GM19239 (cell line): ENCODE data around the gene YOD1.

Experiments used
- DNase-seq: peaks from one replicate; pipeline ENCODE4 v3.0.0; 2011; ENCODE audit warnings: low spot score; ENCODE audit not compliant: insufficient read length
- FAIRE-seq: peaks from 2 replicates; lab custom pipeline; 2011; peaks lifted over from hg19 to GRCh38; lab: Jason Lieb, UNC

YOD1 gene

GRCh38 chr1:207029701-207030521 lies 21.1 kb downstream of the YOD1 start:
- no peak for FAIRE-seq
- DNase-seq = no peak

GRCh38 chr1:207028884-207029650 lies 21.9 kb downstream of the YOD1 start:
- FAIRE-seq (no peak), DNase-seq (no peak)

DNA sequence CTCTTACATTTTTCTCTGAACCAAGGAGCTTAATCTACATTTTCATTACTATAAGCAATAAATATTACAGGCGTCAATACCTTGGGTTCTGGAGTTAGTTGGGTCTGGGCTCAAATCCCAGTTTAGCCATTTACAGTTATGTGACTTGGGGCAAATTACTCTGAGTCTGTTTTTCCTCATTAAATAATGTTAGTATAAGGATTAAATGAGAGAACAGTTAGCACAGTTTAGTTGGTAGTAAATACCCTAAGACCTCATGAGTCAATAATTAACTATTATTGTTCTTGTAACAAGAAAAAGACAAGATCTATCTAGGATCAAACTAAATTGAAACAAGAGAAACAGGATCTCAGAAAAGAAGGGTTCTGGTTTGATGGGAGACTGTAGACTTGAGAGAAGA lies 23.1 kb downstream of the YOD1 start:
- no peak for DNase-seq

GRCh38 chr1:207027206-207027777 lies 23.7 kb downstream of the YOD1 start:
- DNase-seq = no peak
- no peak for FAIRE-seq

More for the DNA sequence above, 23.1 kb downstream of the YOD1 start:
- no peak for FAIRE-seq

DNA sequence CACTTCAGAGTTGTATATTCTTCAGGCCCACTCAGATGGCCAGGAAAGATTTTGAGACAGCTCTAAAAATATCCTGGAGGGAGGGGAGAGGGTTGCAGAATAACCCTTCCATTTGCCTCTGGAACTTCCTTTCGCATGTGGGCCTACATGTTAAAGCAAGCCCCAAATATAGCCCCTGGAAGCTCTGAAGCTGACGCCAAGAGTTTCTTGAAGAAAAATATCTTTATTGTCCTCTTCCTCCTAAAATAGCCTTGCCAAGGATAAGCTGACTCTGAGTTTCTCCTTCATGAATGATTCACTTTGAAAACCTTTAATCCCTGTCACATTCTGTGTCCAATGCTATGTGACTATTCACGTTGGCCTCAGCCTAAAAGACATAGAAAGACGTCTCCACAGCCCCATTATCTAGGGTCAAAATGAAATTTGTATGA lies 24.9 kb downstream of the YOD1 start:
- FAIRE-seq = no peak
- no peak for DNase-seq

DNA sequence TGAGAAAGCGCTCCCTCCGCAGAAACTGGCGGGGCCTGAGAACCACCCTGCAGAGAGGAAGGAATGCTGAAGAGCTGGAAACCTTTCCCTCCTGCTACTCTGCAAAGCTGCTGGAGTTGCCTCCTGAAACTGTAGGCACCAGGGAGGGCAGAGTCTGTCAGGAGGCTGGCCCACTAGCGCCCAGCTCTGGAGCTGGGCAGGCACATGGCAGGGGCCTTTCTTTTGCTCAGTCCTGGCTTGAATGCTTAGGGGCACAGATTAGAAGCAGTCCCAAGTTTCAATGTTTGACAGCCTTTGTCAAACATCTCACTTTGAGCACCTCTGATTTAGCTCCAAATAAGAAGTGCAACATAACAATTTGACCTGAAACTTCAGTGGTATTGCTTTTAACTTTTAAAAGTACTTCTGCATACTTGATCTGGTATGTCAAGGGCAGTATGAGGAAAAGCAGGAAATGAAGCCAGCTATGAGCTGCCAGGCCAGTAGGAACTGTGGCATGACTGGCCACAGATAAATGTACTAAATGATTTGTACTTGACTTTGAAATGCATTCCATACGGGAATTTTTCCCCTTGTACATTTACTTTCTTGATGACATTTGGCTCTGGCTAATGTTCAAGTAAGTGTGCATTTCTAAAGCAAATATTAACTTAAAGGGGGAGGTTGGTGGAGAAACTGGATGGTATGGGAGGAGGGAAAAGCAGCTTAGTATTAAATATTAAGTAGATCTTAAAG lies 25.7 kb downstream of the YOD1 start:
- FAIRE-seq (no peak), DNase-seq (no peak)

GRCh38 chr1:207024202-207025145 lies 26.5 kb downstream of the YOD1 start:
- no peak for FAIRE-seq
- DNase-seq = no peak

- FAIRE-seq = no peak
- DNase-seq = no peak
These were observed 27.9 kb downstream of the YOD1 start for GRCh38 chr1:207022996-207023679.

- FAIRE-seq (no peak), DNase-seq (no peak)
These were observed 29.0 kb downstream of the YOD1 start for GRCh38 chr1:207021876-207022596.

DNA sequence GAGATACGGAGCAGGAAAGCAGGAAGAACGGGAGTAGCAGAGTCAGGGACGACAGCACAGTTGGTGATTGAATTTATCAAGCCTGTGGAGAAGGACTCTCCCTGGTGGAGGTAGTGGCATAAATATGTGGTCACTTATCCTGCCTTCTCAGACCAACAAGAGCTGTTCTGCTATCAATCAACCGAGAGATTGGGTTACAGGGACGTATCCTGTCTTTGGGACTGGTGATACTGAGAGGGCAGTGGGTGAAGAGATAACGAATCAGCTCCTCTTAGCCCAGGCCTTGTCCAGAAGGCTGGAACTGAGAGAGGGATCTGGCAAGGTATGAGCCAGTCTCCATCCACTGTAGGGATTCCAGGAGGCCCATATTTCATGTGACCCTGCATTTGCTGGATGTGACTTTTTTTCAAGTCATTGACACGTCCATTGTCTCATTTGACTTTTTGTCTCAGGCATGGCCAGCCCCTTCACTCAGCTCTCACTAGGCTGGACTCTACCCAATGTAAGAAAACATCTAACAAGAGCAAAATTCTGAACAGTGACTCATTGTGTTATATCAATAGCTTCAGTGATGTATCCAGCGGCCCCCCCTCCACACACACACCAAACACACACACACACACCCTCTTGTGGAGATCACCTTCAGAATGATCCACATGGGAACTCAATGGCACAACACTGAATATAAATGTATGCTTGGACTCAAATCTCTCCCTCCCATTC lies 29.7 kb downstream of the YOD1 start:
- DNase-seq = no peak
- no peak for FAIRE-seq

GRCh38 chr1:207020709-207021107 lies 30.3 kb downstream of the YOD1 start:
- FAIRE-seq (no peak), DNase-seq (no peak)

DNA sequence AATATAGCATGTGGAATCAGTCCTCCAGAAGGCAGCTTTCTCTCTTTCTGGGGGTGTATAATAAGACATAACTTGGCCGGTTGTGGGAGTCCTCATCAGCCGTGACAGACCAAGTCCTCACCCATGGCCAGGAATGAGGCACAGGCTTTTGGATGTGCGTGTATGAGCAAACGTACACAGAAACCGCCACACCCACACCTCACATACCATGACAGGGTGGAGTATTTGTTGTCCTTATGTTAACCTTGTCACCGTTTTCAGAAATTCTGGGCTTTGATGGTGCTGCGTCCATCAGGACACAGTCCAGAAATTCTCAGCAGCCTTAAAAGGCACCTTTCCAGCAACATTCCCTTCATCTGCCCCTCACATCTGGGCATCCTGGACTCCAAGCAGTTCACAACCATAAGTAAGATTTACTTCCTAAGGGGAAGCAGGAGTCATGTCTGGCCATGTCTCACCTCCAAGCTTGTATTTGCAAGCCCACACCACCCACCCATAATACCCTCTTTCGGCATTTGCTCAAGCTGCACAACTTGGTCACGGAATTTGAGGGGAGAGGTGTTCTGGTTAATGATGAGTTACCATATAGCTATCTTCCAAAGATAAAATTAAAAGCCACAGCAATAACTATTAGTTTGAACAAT lies 30.8 kb downstream of the YOD1 start:
- FAIRE-seq (no peak), DNase-seq (no peak)

GRCh38 chr1:207019661-207020060 lies 31.3 kb downstream of the YOD1 start:
- DNase-seq (no peak), FAIRE-seq (no peak)

DNA sequence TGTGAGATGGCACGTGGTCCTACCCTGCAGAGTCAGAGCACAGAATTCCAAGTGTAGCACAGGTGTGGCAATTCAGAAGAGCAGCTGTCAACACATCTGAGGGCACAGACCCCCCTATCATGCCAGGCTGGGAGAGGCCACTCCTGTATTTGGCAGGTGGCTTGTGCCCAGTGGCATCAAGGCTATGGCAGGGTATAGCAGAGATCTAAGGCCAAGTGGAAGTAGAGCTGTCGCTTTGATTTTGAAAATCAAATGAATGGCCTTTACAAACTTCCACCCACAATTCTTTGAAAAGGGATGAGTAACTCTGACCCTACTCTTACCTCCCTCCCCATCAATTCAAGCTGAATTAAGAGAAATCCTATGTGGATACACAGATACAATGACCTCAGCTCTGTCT lies 31.8 kb downstream of the YOD1 start:
- DNase-seq (no peak), FAIRE-seq (no peak)

- DNase-seq (no peak), FAIRE-seq (no peak)
These were observed 32.3 kb downstream of the YOD1 start for GRCh38 chr1:207018707-207019106.

- no peak for DNase-seq
- no peak for FAIRE-seq
These were observed 33.1 kb downstream of the YOD1 start for GRCh38 chr1:207017615-207018559.
